PFSK-1 (cell line): ENCODE data around the gene THSD7B.

Experiments used
- FOXP2 ChIP-seq: optimal IDR thresholded peaks from 2 replicates; pipeline ENCODE3; 2011; ENCODE audit warnings: borderline replicate concordance, control low read depth, inconsistent platforms; ENCODE audit not compliant: insufficient read depth; ENCODE audit errors: extremely low read length, extremely low read depth
- POLR2AphosphoS5 ChIP-seq: IDR thresholded peaks from 2 replicates; pipeline ENCODE4 v1.6.1; 2012; ENCODE audit warnings: low read depth, mild to moderate bottlenecking, control low read depth, low read length, moderate library complexity
- REST ChIP-seq, 2 experiments: IDR thresholded peaks; 2 replicates each; pipeline versions ENCODE4 v1.6.1 to v1.8.0; 2011 to 2012; ENCODE audit warnings: low read depth in 2 of 2, low read length in 2 of 2, control low read depth in 1 of 2, inconsistent platforms in 1 of 2, mild to moderate bottlenecking in 1 of 2, moderate library complexity in 1 of 2; ENCODE audit not compliant: insufficient read depth in 1 of 2
- SIN3A ChIP-seq: IDR thresholded peaks from 2 replicates; pipeline ENCODE4 v1.6.1; 2012; ENCODE audit warnings: mild to moderate bottlenecking, low read length, moderate library complexity, borderline replicate concordance; ENCODE audit not compliant: insufficient read depth
- TAF1 ChIP-seq: IDR thresholded peaks from 2 replicates; pipeline ENCODE4 v1.6.1; 2012; ENCODE audit warnings: low read length, control low read depth, borderline replicate concordance; ENCODE audit not compliant: insufficient read depth

THSD7B gene

GRCh38 chr2:137467246-137467862 is 702.0 kb downstream of the THSD7B start:
- no peak for TF ChIP-seq SIN3A
- TF ChIP-seq POLR2AphosphoS5: no peak
- TF ChIP-seq FOXP2: no peak
- TF ChIP-seq TAF1: no peak
- no peak for TF ChIP-seq REST (IDR thresholded peaks at IDR 0.05; ENCODE audit: insufficient read depth in 1 of 2, low read depth in 2 of 2, low read length in 2 of 2)

GRCh38 chr2:137493261-137493660 is 727.9 kb downstream of the THSD7B start:
- TF ChIP-seq TAF1 (no peak), SIN3A (no peak), FOXP2 (no peak), REST (IDR thresholded peaks at IDR 0.05; ENCODE audit: insufficient read depth in 1 of 2, low read depth in 2 of 2, low read length in 2 of 2) (no peak), POLR2AphosphoS5 (no peak)

- no peak for TF ChIP-seq SIN3A
- TF ChIP-seq FOXP2: no peak
- no peak for TF ChIP-seq REST (IDR thresholded peaks at IDR 0.05; ENCODE audit: insufficient read depth in 1 of 2, low read depth in 2 of 2, low read length in 2 of 2)
- no peak for TF ChIP-seq TAF1
- TF ChIP-seq POLR2AphosphoS5: no peak
Observed at GRCh38 chr2:137500599-137500998, 735.3 kb downstream of the THSD7B start.

GRCh38 chr2:137507237-137507636 is 741.9 kb downstream of the THSD7B start:
- TF ChIP-seq POLR2AphosphoS5: no peak
- TF ChIP-seq SIN3A: no peak
- no peak for TF ChIP-seq FOXP2

GRCh38 chr2:137508739-137509384 is 743.5 kb downstream of the THSD7B start:
- TF ChIP-seq POLR2AphosphoS5 (no peak), TAF1 (no peak), FOXP2 (no peak), REST (IDR thresholded peaks at IDR 0.05; ENCODE audit: insufficient read depth in 1 of 2, low read depth in 2 of 2, low read length in 2 of 2) (no peak), SIN3A (no peak)
